ENCODE results near the gene RNU1-4. TPM values are rescaled to one million over a fixed set of nuclear protein-coding genes. Genes with fewer than 3 reads are reported as not detected.
"Not testable (repeated sequence)": the region's sequence is repeated elsewhere in the genome, so short reads cannot be mapped to it uniquely, and the experiment has no call there.

The RNU1-4 gene
- total and polyA plus RNA-seq, 12 donors: under 0.01 to 5,330 (median 1,268) TPM; not detected in 4

- peak overlapping the region in 1 of 4 donors; percentile 26 for H3K4me3 ChIP-seq
- H3K27me3 ChIP-seq; H3K36me3 ChIP-seq (replicated peaks in 1 of 2); H3K27ac ChIP-seq; H3K4me1 ChIP-seq (replicated peaks in 1 of 2); intact Hi-C loops (cut with DNase I); H3K9me3 ChIP-seq (replicated peaks in 1 of 3); DNase-seq: not testable (repeated sequence)
- WGBS, 4 donors: 13 to 75% (median 21%) methylated on average over 4 to 58 of the region's 99 CpGs
Measured at GRCh38 chr1:16707130-16708093, 32.9 kb upstream of the RNU1-4 start.

GRCh38 chr1:16708704-16709103, 31.6 kb upstream of the RNU1-4 start:
- intact Hi-C loops (cut with DNase I); H3K36me3 ChIP-seq (replicated peaks in 1 of 2); H3K27me3 ChIP-seq; DNase-seq; H3K4me1 ChIP-seq (replicated peaks in 1 of 2); H3K4me3 ChIP-seq; H3K27ac ChIP-seq; H3K9me3 ChIP-seq (replicated peaks in 1 of 3): not testable (repeated sequence)
- WGBS, 4 donors: no CpG with 5 or more reads among the region's 6 CpGs

- H3K4me3 ChIP-seq; H3K36me3 ChIP-seq (replicated peaks in 1 of 2); H3K27me3 ChIP-seq; H3K9me3 ChIP-seq (replicated peaks in 1 of 3); H3K27ac ChIP-seq; H3K4me1 ChIP-seq (replicated peaks in 1 of 2); intact Hi-C loops (cut with DNase I); DNase-seq: not testable (repeated sequence)
- TF ChIP-seq CTCF (IDR thresholded peaks at IDR 0.05): peak in 4 of 6 experiments; percentile 11 to 57 (median 18)
- WGBS, 4 donors: 22 to 44% (median 35%) methylated on average over 2 to 3 of the region's 3 CpGs
Measured at GRCh38 chr1:16709659-16710087, 30.6 kb upstream of the RNU1-4 start.

GRCh38 chr1:16710618-16711017, 29.7 kb upstream of the RNU1-4 start:
- intact Hi-C loops (cut with DNase I); H3K27ac ChIP-seq; H3K4me3 ChIP-seq; H3K27me3 ChIP-seq; H3K36me3 ChIP-seq (replicated peaks in 1 of 2); H3K9me3 ChIP-seq (replicated peaks in 1 of 3); DNase-seq; H3K4me1 ChIP-seq (replicated peaks in 1 of 2): not testable (repeated sequence)
- 43 to 69% (median 60%) methylated on average over 8 to 10 of the region's 13 CpGs for WGBS, 4 donors

- 74 to 82% (median 81%) methylated on average over 2 to 4 of the region's 5 CpGs; no CpG with 5 or more reads in 1 of the 4 donors for WGBS, 4 donors
- intact Hi-C loops (cut with DNase I); DNase-seq: not testable (repeated sequence)
Measured at GRCh38 chr1:16712131-16712530, 28.2 kb upstream of the RNU1-4 start.

GRCh38 chr1:16712582-16712981, 27.7 kb upstream of the RNU1-4 start:
- DNase-seq; H3K4me3 ChIP-seq; intact Hi-C loops (cut with DNase I); H3K36me3 ChIP-seq (replicated peaks in 1 of 2); H3K27ac ChIP-seq; H3K4me1 ChIP-seq (replicated peaks in 1 of 2); H3K9me3 ChIP-seq (replicated peaks in 1 of 3): not testable (repeated sequence)
- WGBS, 4 donors: 60 to 75% (median 74%) methylated on average over 2 to 14 of the region's 14 CpGs
- H3K27me3 ChIP-seq: peaks cover 13% of the 10 kb centered on the region

More at GRCh38 chr1:16712131-16712530, 28.2 kb upstream of the RNU1-4 start:
- not testable (repeated sequence) for H3K9me3 ChIP-seq (replicated peaks in 1 of 3); H3K4me3 ChIP-seq; H3K27ac ChIP-seq; H3K27me3 ChIP-seq; H3K36me3 ChIP-seq (replicated peaks in 1 of 2); H3K4me1 ChIP-seq (replicated peaks in 1 of 2)

GRCh38 chr1:16712984-16713383, 27.3 kb upstream of the RNU1-4 start:
- H3K4me1 ChIP-seq (replicated peaks in 1 of 2); H3K36me3 ChIP-seq (replicated peaks in 1 of 2); H3K9me3 ChIP-seq (replicated peaks in 1 of 3); intact Hi-C loops (cut with DNase I); DNase-seq; H3K4me3 ChIP-seq; H3K27ac ChIP-seq: not testable (repeated sequence)
- peaks cover 14% of the 10 kb centered on the region for H3K27me3 ChIP-seq
- WGBS, 4 donors: 85 to 100% (median 92%) methylated on average over 3 to 6 of the region's 6 CpGs

- 59 to 80% (median 74%) methylated on average over 4 of the region's 10 CpGs for WGBS, 4 donors
- H3K4me3 ChIP-seq; H3K4me1 ChIP-seq (replicated peaks in 1 of 2); H3K36me3 ChIP-seq (replicated peaks in 1 of 2); DNase-seq; intact Hi-C loops (cut with DNase I); H3K9me3 ChIP-seq (replicated peaks in 1 of 3); H3K27ac ChIP-seq: not testable (repeated sequence)
- peaks cover 19% of the 10 kb centered on the region for H3K27me3 ChIP-seq
Measured at GRCh38 chr1:16713480-16713879, 26.8 kb upstream of the RNU1-4 start.
